Posterior cingulate gyrus (tissue), 11 donors: ENCODE measurements around the gene HYDIN.
"Not testable (repeated sequence)": the region's sequence is repeated elsewhere in the genome, so short reads cannot be mapped to it uniquely, and the experiment has no call there.

ENCODE experiments used
- DNase-seq, 10 donors: peaks; one replicate each; pipeline versions ENCODE4 v3.0.0 to v3.0.0-alpha.2; 2020 to 2021; ENCODE audit warnings: mixed read lengths in 3 of 10
- intact Hi-C: fragments of 100-400 bp; cut with DNase I; formaldehyde crosslinking; loops from one replicate; pipeline ENCODE4 v1.15.1; 2023

The HYDIN gene

GRCh38 chr16:70920661-70921060 is 309.9 kb downstream of the HYDIN start:
- intact Hi-C loops, DNase-seq: not testable (repeated sequence)

- DNase-seq, intact Hi-C loops: not testable (repeated sequence)
These were observed 342.3 kb downstream of the HYDIN start for GRCh38 chr16:70888208-70888607.

- intact Hi-C loops, DNase-seq: not testable (repeated sequence)
These were observed 345.9 kb downstream of the HYDIN start for GRCh38 chr16:70884652-70885051.

- DNase-seq, intact Hi-C loops: not testable (repeated sequence)
These were observed 348.2 kb downstream of the HYDIN start for GRCh38 chr16:70882311-70882710.

GRCh38 chr16:70877895-70878294 is 352.6 kb downstream of the HYDIN start:
- DNase-seq, intact Hi-C loops: not testable (repeated sequence)

- DNase-seq, intact Hi-C loops: not testable (repeated sequence)
These were observed 354.1 kb downstream of the HYDIN start for GRCh38 chr16:70876442-70876841.

GRCh38 chr16:70864698-70865097 is 365.8 kb downstream of the HYDIN start:
- intact Hi-C loops, DNase-seq: not testable (repeated sequence)

- DNase-seq, intact Hi-C loops: not testable (repeated sequence)
These were observed 368.5 kb downstream of the HYDIN start for GRCh38 chr16:70861996-70862395.

- intact Hi-C loops, DNase-seq: not testable (repeated sequence)
These were observed 379.2 kb downstream of the HYDIN start for GRCh38 chr16:70851299-70851698.

GRCh38 chr16:70823498-70824118 is 406.9 kb downstream of the HYDIN start:
- DNase-seq, intact Hi-C loops: not testable (repeated sequence)

GRCh38 chr16:70822734-70823133 is 407.8 kb downstream of the HYDIN start:
- intact Hi-C loops: not testable (repeated sequence)

GRCh38 chr16:70818088-70818487 is 412.4 kb downstream of the HYDIN start:
- DNase-seq, intact Hi-C loops: not testable (repeated sequence)

More at GRCh38 chr16:70822734-70823133, 407.8 kb downstream of the HYDIN start:
- not testable (repeated sequence) for DNase-seq

- intact Hi-C loops: no loop called here
These were observed 421.0 kb downstream of the HYDIN start for GRCh38 chr16:70809392-70810060.

GRCh38 chr16:70808371-70808770 is 422.2 kb downstream of the HYDIN start:
- no peak for DNase-seq
- intact Hi-C loops: no loop called here

More at GRCh38 chr16:70809392-70810060, 421.0 kb downstream of the HYDIN start:
- no peak for DNase-seq

- no peak for DNase-seq
- intact Hi-C loops: no loop called here
These were observed 424.7 kb downstream of the HYDIN start for GRCh38 chr16:70805787-70806186.

GRCh38 chr16:70805380-70805779 is 425.1 kb downstream of the HYDIN start:
- intact Hi-C loops: no loop called here
- no peak for DNase-seq

GRCh38 chr16:70804734-70805169 is 425.8 kb downstream of the HYDIN start:
- intact Hi-C loops: no loop called here
- no peak for DNase-seq

- no peak for DNase-seq
- intact Hi-C loops: no loop called here
These were observed 426.3 kb downstream of the HYDIN start for GRCh38 chr16:70804153-70804733.

- intact Hi-C loops: no loop called here
- DNase-seq: no peak
These were observed 427.2 kb downstream of the HYDIN start for GRCh38 chr16:70803319-70803718.

- DNase-seq: no peak
- intact Hi-C loops: no loop called here
These were observed 428.9 kb downstream of the HYDIN start for GRCh38 chr16:70801611-70802010.

- intact Hi-C loops: no loop called here
- peak; percentile 79 to 98 (median 88) for DNase-seq
These were observed 429.6 kb downstream of the HYDIN start, which contains the start of gene VAC14 for GRCh38 chr16:70800781-70801480. VAC14 (minus strand) TSS chr16:70801158; CDS start chr16:70800900, 258 bp downstream.
